PC-9 (cell line): ENCODE measurements around the gene LRRK1.

Source experiments
- CTCF ChIP-seq: fragments of 200-600 bp; sonication (generic); conservative IDR thresholded peaks from 2 replicates; pipeline ENCODE4 v1.6.1; 2017; ENCODE audit warnings: mixed run types, antibody characterized with exemption, mild to moderate bottlenecking, moderate library complexity
- EZH2 ChIP-seq: fragments of 200-600 bp; sonication (generic); IDR thresholded peaks from 2 replicates; pipeline ENCODE4 v1.8.0; 2017; ENCODE audit warnings: antibody characterized with exemption, low read depth

- TF ChIP-seq CTCF (no peak), EZH2 (no peak)
Measured at GRCh38 chr15:100911086-100911485, 8.1 kb upstream of the LRRK1 start.
